ENCODE data around the gene CD300LD. TPM values are rescaled to one million over a fixed set of nuclear protein-coding genes. Genes with fewer than 3 reads are reported as not detected.

CD300LD gene
- total and polyA plus RNA-seq, 2 experiments from 2014 or later, result not detected

- peak; percentile 46 for ATAC-seq
- Histone ChIP-seq H3K4me1 (ENCODE audit: insufficient read depth) (no peaks in the 10 kb centered on the region), H3F3A (replicated peaks; ENCODE audit: low read depth) (0 out of 2 replicates have a peak, but pooled peaks cover 3% of the 10 kb centered on the region), H3K9me2 (ENCODE audit: insufficient read depth) (no peaks in the 10 kb centered on the region), H4K20me1 (replicated peaks; ENCODE audit: insufficient read depth) (no peaks in the 10 kb centered on the region), H3K79me2 (replicated peaks; ENCODE audit: insufficient read depth) (no peaks in the 10 kb centered on the region), H3K27ac (ENCODE audit: low read depth) (no peak overlapping the region), H2AFZ (peak overlapping the region; percentile 83; the same call in 1 of the 2 replicates), H3K4me3 (no peak overlapping the region), H3K27me3 (ENCODE audit: insufficient read depth) (no peaks in the 10 kb centered on the region), H3K36me3 (ENCODE audit: insufficient read depth) (no peaks in the 10 kb centered on the region), H3K4me2 (no peak overlapping the region)
- no peaks in the 10 kb centered on the region for H3K36me3 Mint-ChIP-seq (ENCODE audit: low read depth)
- H3K4me1 Mint-ChIP-seq, result peaks cover 4% of the 10 kb centered on the region; the same call in 2 of the 3 replicates
- peak; percentile 39 for DNase-seq (ENCODE audit: low spot score)
- TF ChIP-seq CREB1 (CRISPR knock-in tag; IDR thresholded peaks at IDR 0.05; ENCODE audit: low read depth) (no peak), REST (IDR thresholded peaks at IDR 0.05; ENCODE audit: unreplicated experiment) (no peak), NANOG (IDR thresholded peaks at IDR 0.05; ENCODE audit: borderline replicate concordance) (no peak), ZNF331 (CRISPR knock-in tag; IDR thresholded peaks at IDR 0.05; ENCODE audit: low read depth) (no peak), JUNB (IDR thresholded peaks at IDR 0.05; ENCODE audit: unreplicated experiment) (no peak), POLR2AphosphoS5 (IDR thresholded peaks at IDR 0.05; ENCODE audit: low read depth) (no peak), ZNF462 (CRISPR knock-in tag; IDR thresholded peaks at IDR 0.05) (no peak), STAT1 (IDR thresholded peaks at IDR 0.05; ENCODE audit: unreplicated experiment) (no peak), ETS1 (IDR thresholded peaks at IDR 0.05) (no peak), CTCF (conservative IDR thresholded peaks at IDR 0.05; ENCODE audit: low read depth in 2 of 2) (no peak), EZH2 (IDR thresholded peaks at IDR 0.05; ENCODE audit: low read depth, unreplicated experiment) (no peak), ZNF114 (CRISPR knock-in tag; IDR thresholded peaks at IDR 0.05) (no peak), EZH2phosphoT487 (IDR thresholded peaks at IDR 0.05; ENCODE audit: unreplicated experiment) (no peak)
- no peaks in the 10 kb centered on the region; the same call in 2 of the 3 replicates for H3K9me3 Mint-ChIP-seq
- no peak overlapping the region; the same call in 1 of the 2 replicates for H3K27ac Mint-ChIP-seq
- no peak overlapping the region for H3K4me3 Mint-ChIP-seq
- peaks cover 9% of the 10 kb centered on the region for H3K27me3 Mint-ChIP-seq (ENCODE audit: insufficient read depth, low read depth, poor library complexity)
Measured at GRCh38 chr17:74569020-74570003, 22.8 kb downstream of the CD300LD start.

Measured in GM23338 (cell line).